A549 (cell line): ENCODE results near the gene NOXO1.

Experiments used
- MAZ ChIP-seq: fragments of 150-350 bp; IDR thresholded peaks from 2 replicates; pipeline ENCODE4 v1.6.1; 2014; ENCODE audit warnings: antibody characterized with exemption, low read depth, low read length, borderline replicate concordance
- POLR2A ChIP-seq: IDR thresholded peaks from 2 replicates; pipeline ENCODE4 v1.6.1; 2012; ENCODE audit warnings: mild to moderate bottlenecking, low read length
- RAD21 ChIP-seq, 2 experiments: fragments of >200 bp in 1 of 2; sonication (Bioruptor Twin) in 1 of 2; formaldehyde crosslinking in 1 of 2; IDR thresholded peaks in 1 of 2; conservative IDR thresholded peaks in 1 of 2; 2 replicates in 1 of 2; 3 replicates in 1 of 2; pipeline ENCODE4 v1.6.1; 2012 to 2018; ENCODE audit warnings: inconsistent platforms in 1 of 2
- TF ChIP-seq, protein P1 (sequence below): fragments of >200 bp; sonication (Bioruptor Twin); formaldehyde crosslinking; IDR thresholded peaks from 3 replicates; pipeline ENCODE4 v1.5.1; 2016

DNA sequence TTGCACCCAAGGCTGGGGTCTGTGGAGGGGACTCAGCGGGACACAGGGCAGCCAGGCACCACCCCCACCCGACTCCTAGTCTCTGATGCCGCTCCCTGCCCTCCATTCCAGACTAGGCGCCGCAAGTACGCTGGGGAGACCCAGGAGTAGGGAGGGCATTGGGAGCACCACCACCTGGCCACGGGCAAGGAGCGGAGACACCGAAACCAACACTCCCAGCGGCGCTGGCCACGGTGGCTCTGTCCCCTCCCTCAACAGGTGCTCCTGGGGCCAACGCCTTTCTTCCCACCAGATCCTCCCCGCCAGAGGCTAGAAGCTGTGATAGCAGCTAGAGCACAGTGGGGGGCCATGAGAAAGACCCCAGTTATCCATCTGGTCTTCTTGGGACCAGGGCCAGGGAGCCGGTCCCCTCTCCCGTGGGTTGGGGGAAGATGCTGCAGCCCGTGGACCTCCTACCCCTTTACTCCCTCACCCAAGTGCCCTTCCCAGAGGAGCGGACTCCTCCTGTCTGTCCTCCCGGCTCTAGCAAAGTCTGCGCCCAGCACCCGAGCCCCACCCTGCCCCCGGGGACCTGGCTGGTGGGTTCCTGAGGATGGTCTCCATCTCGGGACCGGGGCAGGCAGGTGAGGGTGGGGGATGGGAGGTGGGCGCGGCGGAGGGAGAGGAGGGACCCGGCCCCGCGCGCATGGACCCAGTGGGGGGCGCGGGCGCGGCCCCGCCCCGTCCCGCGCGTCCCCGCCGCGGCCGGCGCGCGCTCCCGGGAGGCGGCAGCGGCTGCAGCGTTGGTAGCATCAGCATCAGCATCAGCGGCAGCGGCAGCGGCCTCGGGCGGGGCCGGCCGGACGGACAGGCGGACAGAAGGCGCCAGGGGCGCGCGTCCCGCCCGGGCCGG is 8.2 kb upstream of the NOXO1 start, which contains the start of gene SYNGR3:
- no peak for TF ChIP-seq POLR2A
- no peak for TF ChIP-seq RAD21 (conservative IDR thresholded peaks at IDR 0.05 in 1 of 2, IDR thresholded peaks at IDR 0.05 in 1 of 2)
- no peak for TF ChIP-seq MAZ
- TF ChIP-seq, protein P1, sequence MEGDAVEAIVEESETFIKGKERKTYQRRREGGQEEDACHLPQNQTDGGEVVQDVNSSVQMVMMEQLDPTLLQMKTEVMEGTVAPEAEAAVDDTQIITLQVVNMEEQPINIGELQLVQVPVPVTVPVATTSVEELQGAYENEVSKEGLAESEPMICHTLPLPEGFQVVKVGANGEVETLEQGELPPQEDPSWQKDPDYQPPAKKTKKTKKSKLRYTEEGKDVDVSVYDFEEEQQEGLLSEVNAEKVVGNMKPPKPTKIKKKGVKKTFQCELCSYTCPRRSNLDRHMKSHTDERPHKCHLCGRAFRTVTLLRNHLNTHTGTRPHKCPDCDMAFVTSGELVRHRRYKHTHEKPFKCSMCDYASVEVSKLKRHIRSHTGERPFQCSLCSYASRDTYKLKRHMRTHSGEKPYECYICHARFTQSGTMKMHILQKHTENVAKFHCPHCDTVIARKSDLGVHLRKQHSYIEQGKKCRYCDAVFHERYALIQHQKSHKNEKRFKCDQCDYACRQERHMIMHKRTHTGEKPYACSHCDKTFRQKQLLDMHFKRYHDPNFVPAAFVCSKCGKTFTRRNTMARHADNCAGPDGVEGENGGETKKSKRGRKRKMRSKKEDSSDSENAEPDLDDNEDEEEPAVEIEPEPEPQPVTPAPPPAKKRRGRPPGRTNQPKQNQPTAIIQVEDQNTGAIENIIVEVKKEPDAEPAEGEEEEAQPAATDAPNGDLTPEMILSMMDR: no peak
